HG03064 (cell line): Measurements from ENCODE around the gene GCLC.
"Not testable (repeated sequence)": the region's sequence is repeated elsewhere in the genome, so short reads cannot be mapped to it uniquely, and the experiment has no call there.

Source experiments
- ATAC-seq: cut with Tn5 transposase; IDR thresholded peaks from one replicate; pipeline ENCODE4 v1.9.1; 2021; ENCODE audit warnings: low read depth; ENCODE audit not compliant: unreplicated experiment

GCLC gene

GRCh38 chr6:53495506-53496499, 49.1 kb downstream of the GCLC start:
- no peak for ATAC-seq

- no peak for ATAC-seq
These were observed 50.8 kb downstream of the GCLC start for GRCh38 chr6:53494076-53494475.

DNA sequence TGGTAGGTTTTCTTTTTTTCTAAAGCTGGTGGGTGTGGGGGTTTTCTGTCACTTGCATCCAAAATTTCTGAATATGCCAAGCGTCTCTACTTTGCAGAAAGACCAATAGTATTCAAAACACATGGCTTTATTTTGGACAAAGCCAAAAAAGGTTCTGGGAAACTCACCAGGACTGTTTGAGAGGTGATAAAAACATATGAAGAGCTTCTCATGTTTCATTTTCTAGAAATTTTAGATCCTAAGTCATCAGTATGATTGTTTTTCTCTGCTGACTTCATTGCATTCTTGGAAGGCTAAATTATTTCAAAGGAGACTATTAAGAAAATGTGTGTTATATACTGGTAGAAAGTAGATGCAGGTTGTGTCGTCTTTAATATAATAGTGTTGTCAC, 51.3 kb downstream of the GCLC start:
- ATAC-seq: no peak

DNA sequence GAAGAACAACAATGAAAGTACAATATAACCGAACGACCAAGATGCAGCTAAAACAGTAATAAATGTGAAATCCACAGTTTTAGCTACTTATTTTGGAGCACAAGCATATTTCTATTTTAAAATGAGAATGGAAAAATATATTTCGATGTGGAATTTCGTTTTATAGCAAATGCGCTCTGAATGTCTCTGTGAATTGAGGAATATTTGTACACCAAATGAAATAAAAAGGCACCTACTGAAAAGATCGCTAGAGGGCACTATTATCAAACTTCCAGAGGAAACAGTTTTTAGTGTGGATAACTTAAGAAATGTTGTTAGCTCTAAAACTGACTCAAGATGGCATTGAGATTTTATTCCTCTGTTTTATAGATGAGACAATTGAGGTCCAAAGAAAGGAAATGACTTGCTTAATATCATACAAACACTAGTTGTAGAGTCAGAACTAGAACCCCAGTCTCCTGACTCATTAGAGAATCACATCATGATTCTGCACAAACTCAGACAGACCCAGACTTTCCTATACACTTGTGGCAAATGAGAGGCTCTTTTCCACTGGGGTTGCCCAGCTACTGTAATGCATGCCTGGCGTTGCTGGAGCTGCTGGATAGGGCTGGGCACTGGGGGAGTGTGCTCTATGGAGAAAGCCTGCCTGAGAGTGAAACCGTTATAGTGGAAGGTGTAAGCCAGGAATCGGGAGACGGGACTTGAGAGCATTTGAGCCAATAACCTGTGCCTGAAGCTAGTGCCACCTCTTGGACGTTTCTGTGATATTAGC, 51.9 kb downstream of the GCLC start:
- ATAC-seq: no peak

DNA sequence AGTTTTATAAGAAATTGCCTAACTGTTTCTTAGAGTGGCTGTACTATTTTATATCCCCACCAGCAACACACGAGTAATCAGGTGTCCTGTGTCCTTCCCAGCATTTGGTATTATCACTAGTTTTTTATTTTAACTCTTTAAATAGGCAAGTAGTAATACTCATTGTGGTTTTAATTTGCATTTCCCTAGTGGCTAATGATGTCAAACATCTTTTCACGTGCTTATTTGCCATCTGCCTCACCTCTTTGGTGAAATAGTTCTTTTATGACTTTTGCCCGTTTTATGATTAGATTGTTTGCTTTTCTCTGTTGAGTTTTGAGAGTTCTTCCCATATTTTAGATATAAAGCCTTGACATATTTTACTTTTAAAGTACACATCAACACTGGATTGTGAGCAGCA, 57.8 kb downstream of the GCLC start:
- ATAC-seq: no peak

DNA sequence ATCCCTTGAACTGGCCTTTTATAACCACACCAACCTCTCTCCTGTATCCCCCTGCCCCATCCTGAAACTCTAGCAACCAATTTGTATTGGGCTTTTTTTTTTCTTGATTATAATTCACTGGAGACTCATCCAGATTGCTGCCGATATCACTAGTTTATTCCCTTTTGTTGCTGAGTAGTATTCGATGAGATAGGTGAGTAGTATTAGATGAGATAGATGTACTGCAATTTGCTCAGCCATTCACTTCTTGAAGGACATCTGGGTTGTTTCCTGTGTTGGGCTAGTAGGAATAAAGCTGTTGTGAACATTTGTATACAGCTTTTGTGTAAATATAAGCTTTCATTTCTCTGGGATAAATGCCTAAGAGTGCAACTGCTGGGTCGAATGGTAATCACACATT, 58.2 kb downstream of the GCLC start:
- no peak for ATAC-seq

GRCh38 chr6:53484476-53485280, 60.2 kb downstream of the GCLC start:
- no peak for ATAC-seq

DNA sequence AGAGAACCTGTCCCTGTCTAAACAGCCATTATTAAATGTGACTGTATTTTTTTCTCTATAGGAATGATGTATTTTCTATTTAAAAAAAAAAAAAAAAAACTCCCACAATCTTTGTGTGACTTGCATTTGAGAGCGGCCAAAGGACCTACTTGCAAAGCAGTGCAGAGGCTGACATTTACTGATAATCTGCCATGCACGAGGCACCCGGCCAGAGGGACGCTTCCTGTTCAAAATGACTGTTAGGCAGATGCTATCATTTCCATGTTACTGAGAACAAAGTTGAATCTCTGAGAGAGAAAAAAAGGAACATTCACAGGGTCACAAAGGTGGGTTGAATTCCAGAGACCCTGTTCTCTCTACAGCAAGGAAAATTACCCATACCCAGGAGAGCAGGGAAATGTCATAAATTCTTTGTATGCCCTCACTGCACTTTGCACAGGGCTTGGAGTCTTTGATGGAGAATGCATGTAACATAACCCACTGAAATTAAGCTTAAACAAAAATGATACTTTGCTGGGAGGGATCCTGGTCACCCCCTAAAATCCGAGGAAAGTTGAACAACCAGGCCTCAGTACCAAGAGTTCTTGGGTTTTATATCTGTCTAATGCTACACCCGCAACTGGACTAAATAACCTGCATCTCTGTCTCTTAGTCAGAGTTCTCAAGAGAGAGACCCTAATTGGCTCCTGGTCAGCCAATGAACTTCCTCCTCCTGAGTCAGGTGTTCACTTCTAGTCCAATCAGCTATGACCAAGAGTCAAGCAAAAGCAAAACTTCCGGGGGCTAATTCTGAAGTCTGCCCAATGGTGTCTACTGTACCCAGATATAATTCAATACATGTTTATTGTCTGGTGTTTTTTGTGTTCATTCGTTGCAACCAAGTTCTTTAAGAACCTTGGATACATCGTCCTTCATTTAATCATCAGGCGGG, 61.2 kb downstream of the GCLC start:
- ATAC-seq: no peak

DNA sequence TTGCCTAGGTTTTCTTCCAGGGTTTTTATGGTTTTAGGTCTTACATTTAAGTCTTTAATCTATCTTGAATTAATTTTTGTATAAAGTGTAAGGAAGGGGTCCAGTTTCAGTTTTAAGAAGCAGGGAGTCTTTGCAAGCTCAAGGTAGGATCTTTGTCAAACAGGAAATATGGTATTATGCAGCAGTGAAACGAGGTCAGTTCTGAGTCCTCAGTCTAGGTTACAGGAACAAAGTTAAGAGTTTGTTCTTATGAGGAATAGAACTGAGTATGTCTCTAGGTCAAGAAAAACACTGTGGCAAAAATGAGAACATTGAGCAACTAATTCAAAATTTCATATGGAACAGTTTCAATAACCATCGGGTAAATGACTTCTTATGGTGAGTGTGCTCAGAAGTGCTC, 63.6 kb downstream of the GCLC start:
- no peak for ATAC-seq

DNA sequence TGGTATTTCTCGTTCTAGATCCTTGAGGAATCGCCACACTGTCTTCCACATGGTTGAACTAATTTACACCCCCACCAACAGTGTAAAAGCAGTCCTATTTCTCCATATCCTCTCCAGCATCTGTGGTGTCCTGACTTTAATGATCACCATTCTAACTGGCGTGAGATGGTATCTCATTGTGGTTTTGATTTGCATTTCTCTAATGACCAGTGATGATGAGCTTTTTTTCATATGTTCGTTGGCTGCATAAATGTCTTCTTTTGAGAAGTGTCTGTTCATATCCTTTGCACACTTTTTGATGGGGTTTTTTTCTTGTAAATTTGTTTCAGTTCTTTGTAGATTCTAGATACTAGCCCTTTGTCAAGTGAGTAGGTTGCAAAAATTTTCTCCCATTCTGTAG, 64.1 kb downstream of the GCLC start:
- not testable (repeated sequence) for ATAC-seq

- ATAC-seq: no peak
These were observed 65.0 kb downstream of the GCLC start for GRCh38 chr6:53479871-53480270.

DNA sequence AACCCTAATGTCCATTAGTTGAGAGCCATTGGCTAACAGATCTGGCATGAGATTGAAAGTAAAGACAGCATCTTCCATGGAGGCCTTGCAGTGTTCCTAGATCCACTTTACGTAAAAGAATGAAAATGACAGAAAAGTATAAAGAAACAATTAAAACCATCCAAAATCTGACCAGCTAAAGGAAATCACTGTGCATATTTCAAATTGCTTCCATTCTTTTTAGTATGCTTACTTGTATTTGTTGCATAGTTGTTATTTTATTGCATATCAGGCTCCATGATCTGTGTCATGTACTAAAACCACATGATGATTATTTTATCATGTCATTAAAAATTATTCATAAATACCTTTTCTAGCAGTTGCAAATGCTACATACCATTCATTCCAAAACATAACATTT, 67.9 kb downstream of the GCLC start:
- no peak for ATAC-seq

GRCh38 chr6:53474010-53474409, 70.9 kb downstream of the GCLC start:
- ATAC-seq: no peak

DNA sequence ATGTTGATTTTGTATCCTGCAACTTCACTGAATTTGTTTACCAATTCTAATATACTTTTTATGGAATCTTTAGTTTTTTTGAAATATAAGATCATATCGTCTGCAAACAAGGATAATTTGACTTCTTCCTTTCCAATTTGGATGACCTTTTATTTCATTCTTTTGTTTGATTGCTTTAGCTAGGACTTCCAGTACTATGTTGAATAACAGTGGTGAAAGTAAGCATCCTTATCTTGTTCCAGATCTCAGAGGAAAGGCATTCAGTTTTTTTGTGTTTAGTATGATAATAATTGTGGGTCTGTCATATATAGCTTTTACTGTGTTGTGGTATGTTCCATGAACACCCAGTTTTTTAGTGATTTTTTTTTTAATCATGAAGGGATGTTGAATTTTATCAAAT, 75.7 kb downstream of the GCLC start:
- ATAC-seq: no peak

DNA sequence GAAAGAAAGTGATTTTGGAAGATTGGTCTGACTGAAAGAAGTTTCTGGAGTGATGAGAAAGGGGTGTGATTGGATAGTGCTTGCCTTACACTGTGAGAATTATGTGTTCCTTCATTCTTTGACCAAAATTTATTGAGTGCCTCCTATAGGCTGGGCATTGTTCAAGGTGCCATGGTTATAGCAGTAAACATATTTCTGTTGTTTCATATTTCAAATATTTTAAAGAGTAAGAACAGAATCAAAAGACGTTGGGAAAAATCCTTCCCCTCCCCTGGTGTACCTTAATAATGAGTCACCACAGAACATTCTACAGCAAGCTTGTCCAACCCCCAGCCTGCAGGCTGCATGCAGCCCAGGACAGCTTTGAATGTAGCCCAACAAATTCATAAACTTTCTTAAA, 78.6 kb downstream of the GCLC start:
- ATAC-seq: no peak

DNA sequence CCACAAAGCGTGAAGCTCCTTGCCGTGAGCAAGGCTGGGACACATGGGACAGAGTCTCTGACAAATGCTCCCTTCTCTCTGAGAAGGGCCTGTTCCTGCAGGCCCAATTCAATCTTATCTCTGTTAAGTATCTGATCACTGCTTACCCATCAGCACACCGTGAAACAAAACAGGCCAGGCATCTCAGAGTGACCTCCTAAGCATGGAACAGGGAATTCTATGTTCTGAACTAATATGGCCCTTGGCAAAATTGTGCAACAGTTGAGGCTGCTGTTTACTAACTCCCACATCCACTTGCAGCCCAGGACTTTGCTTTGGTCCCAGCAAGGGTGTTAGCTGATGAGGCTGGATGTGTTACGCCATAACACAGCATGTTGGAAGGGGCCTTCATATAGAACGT, 79.2 kb downstream of the GCLC start:
- no peak for ATAC-seq

DNA sequence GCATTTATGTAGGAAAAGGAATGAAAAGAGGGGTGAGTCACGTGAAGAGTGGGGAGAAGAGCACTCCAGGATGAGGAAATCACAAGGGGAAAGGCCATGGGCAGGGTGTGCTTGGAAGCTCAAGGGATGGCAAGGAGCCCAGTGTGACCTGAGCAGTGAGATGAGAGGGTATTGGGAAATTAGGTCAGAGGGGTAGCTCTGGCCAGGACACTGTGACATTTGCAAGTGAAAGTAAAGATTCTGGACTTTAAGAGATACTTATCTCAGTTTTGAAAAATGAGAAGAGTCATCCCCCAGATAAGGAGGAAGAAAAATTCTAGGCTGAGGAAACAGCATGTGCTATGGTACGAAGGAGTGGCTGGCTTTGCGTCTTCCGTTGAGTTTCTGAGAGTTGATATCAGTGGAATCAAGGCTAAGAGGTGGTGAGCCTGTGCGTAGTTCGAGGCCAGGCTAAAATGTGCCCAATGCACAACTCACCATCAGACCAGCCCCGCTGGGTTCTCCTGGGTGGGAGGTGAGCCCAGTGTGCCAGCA, 79.9 kb downstream of the GCLC start:
- no peak for ATAC-seq

DNA sequence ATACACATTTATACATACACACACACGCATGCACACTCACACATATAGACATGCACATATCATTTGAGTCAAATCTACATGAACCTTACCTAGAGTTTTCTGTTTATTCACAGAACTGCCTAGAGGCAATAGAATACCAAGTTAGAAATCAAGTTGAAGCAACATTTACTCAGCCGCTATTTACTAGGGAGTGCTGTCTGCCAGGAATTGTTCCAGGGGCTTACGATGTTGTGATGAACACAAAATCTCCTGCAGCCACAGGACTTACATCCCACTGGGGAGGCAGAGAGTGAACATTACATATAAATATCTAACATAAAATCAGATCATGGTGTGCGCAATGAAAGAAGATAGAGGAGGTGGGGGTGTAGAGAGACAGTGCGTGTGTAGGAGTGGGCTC, 80.4 kb downstream of the GCLC start:
- no peak for ATAC-seq

GRCh38 chr6:53461696-53462095, 83.2 kb downstream of the GCLC start:
- ATAC-seq: no peak
